DMS153 treated with DMSO at 0.1 percent for 48 hours (cell line): ENCODE data around the gene SEMA3D.

ENCODE experiments used
- DNase-seq: peaks from one replicate; lab custom pipeline; 2025; ENCODE audit not compliant: unreplicated experiment; lab: John Stamatoyannopoulos, UW

Gene SEMA3D

DNA sequence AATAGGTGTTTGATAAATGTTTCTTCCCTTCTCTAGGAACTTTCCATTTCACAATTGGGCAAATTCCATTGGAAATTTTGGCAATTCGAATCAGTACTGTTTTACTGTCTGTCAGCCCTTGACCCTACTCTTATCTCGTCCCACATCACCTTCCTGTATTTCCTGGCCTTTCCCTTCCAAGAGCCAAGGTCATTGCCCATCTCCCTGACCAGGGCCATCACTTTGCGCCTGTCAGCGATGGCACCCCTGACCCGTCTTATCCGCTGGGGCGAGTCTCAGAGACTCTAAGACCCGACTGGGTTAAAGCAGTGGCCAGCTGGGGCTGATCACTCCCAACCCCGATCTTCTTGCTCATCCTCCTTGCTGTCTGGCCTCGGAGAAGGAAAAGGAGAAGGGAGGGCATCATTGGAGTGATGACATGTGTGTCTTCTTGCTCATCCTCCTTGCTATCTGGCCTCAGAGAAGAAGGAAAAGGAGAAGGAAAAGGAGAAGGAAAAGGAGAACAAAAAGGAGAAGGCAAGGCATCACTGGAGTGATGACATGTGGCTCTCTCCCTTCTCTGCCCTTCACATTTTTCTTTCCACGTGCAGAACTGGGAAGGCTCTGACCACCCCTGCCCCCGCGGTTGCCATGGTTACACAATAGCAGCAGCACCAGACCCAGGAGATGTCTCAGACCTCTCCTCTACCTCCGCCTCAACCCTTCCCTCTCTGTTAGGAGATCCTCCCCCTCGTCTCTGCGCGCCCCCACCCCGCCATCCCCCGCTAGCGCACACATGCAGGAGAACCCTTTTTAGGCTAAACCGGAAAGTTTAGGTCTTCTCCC is 2.0 kb downstream of the SEMA3D start:
- no peak for DNase-seq

DNA sequence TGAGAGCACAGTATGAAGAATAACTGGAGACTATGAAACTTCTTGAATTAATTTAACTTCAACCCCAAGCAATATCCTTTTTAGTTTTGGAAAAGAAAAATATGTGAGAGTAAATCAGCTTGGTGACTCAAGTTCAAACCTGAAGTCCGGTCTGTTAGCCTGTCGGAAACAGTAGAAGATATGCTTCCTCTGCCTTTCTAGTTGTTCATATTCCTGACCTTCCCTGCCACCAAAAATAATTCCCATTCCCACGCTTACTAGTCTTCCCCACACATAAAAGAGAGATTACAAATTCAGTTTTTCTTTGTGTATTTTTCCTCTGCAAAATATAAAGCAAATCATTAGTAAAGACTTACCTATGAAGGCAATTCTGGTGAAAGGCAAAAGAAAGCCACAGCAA is 3.6 kb downstream of the SEMA3D start:
- DNase-seq, result no peak

DNA sequence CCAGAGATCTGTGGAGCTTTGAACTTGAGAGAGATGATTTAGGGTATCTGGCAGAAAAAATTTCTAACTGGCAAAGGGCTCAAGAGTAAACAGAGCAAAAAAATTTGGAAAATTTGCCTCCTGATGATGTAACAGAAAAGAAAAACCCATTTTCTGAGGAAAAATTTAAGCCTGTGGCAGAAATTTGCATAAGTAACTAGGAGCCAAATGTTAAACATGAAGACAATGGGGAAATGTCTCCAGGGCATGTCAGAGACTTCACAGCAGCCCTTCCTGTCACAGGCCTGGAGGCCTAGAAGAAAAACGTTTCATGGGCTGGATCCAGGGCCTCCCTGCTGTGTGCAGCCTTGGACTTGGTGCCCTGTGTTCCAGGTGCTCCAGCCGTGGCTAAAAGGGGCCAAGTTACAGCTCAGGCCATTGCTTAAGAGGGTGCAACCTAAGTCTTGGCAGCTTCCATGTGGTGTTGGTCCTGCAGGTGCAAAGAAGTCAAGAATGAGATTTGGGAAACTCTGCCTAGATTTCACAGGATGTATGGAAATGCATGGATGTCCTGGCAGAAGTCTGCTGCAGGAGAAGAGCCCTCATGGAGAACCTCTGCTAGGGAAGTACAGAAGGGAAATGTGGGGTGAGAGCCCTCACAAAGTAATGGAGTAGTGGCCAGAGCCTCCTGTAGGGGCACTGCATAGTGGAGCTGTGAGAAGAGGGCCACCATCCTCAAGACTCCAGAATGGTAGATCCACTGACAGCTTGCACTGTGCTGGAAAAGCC is 8.1 kb downstream of the SEMA3D start:
- no peak for DNase-seq

DNA sequence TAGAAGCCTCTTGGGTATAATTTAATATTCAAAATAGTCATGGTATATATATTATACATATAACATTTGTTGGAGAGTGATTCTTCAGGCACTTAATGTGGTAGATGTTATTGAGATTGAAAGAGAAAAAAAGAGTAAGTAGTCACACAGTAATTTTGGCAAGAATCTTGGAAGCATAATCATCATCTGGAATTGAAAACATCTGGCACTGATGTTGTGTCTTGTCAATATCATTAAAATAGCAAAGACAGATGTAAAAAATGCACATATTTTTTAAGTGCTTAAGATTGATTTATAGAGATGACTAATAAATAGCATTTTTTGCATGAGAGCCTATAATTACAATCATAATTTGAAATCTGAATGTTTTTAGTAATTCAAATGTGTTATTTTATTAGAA is 9.5 kb downstream of the SEMA3D start:
- no peak for DNase-seq

DNA sequence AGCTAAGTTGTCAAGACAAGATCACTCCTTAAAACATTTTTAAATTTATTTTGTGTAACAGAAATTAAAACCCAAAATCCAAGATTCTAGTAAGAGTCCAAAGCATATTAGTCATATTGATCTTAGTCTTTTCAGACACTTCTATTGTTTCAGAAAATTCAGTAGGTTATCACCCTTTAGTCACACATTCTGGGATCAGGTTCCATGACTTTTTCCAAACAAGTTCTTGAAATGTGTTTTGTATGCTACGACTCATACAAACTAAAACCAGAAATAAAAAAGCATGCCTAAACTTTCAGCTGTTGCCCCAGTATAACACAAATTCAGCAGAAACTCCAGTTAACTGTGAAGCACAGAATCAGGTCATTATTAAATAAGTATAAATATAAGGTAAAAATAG is 10.7 kb downstream of the SEMA3D start:
- DNase-seq, result no peak

DNA sequence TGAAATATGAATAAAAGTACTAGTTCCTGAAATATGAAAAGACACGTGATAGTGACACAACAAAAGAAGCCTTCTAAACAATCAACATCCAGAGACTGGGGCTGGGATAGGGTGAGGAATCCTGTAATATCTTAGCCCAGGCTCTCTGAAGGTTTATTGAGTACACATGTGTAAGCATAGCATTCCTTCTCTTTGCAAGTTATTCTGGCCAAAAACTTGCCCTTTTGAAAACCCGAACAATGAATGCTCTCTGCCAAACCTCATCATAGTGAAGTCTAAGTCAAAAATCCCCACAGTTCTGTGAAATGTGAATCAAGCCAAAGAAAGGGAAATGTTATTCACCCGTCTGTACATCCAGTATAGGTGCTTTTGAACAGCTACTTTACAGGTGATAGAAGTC is 11.6 kb downstream of the SEMA3D start:
- DNase-seq, result no peak

DNA sequence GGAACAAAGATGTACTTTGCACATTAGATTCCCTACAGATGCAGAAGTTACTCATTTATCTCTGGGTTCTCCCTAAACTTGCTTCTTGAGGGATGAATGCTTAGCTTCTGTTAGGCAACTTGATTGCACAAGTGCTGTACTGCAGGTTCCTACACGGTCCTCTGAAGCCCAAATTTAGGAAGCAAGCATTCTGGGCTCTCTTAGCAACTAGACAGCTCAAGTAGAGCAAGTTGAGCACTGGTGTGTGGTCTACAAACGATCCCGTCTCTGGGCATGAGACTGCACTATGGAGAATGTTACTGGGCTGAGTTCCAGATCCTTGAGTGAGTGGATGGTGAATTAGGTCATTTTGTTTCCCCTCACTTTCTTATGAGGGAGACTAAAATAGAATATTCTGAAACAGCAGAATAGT is 14.3 kb downstream of the SEMA3D start:
- no peak for DNase-seq

DNA sequence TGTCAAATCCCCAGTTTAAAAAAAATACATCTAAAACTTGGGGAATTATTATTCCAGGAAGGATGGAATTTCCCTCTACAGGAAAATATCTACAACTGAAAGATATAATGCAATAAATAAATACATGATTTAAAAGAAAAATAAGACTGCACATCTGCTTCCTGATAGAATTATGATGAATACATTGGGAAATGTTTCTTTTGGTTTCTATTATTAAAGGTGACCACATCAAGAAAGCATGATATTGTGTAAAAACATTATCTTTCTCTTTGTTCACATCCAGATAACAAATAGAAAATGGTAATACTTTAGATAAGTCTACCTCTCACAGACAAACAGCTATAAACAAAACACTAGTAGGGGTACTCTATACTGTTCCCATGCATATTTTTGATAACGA is 19.2 kb downstream of the SEMA3D start:
- DNase-seq, result no peak

DNA sequence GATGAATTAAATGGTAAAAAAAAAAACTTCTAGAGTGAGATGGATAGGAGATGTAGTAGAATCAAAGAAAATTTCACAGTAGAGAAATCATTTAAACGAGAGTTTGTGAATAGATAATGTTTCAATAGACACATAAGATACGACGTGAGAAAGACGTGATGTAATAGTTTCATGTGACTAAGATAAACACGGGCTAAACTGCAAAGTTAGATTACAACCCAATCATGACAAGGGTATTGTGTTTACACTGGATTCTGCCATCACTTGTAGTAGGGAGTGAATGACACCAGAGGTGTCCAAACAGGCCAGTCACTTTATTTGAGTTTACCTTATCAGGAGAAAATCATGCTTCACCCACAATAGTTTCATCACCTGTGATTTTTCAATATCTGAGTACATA is 21.6 kb downstream of the SEMA3D start:
- DNase-seq, result no peak

DNA sequence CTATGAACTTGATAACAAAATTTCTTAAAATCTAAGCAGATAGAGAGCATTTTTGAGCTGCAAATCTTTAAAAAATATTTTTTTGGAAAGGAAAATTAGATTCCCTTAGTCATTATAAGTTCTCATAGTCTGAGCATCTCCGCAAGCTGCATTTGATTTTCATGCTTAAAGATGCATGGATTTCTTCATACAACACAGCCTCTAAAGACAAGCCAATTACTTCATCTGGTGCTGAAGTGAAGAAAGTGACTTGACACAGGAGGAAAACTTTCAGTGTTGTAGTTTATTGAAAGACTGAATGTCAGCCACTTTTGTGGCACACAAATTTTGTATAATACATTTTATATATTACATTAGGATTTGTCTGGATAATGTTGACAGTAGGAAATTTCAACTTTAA is 22.5 kb downstream of the SEMA3D start:
- no peak for DNase-seq

DNA sequence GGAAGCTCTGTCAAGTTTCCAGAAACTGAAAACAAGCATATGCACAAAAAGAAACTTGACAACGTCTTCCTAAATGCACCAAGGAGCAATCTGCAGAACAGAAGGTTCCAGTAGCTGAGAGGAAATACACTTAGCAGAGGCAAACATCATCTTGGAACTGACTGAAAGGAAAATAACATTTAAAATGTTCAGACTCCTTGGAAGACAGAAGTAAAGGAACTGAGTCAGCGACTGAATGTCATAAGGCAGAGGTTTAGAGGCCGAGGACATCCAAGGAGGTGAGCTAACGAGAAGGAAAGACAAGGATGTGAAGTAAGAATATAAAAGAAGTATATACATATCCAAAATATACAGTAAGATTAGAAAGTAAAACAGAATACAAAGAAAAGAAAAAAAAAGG is 24.1 kb downstream of the SEMA3D start:
- DNase-seq, result no peak

DNA sequence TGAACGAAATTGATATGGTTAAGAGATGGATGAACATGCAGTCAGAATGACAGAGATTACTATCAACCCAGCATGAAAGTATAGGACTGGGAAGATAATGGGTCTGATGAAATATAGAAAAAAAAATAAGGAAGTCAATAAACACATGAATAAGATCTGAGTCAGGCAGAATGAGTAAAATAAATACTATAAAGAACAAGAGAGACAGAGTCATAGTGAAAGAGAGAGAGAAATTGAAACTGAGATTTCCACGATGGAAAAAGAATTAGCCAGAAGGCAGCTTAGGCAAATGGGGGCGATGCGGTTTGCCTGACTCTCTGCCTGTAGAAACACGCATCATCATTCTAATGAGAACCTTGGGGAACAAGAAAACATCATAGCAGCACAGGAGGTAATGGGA is 26.6 kb downstream of the SEMA3D start:
- no peak for DNase-seq

DNA sequence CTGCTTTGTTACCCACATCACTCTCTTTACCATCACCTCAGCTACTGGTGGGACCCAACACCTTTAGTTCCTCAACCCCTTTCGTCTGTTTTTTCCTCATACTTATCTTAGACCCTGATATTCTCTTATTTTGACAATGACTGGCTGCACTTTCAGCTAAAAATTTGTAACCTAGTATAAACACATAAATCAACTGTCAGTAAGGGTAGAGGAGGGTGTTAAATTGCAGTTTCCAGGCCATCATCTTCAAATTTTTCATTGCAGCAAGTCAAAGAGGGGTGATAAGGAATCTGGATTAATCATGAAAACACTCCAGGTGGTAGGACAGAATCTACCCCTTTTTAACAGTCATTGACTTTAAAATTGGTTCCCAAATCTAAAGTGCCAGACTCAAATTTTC is 27.9 kb downstream of the SEMA3D start:
- DNase-seq, result no peak

DNA sequence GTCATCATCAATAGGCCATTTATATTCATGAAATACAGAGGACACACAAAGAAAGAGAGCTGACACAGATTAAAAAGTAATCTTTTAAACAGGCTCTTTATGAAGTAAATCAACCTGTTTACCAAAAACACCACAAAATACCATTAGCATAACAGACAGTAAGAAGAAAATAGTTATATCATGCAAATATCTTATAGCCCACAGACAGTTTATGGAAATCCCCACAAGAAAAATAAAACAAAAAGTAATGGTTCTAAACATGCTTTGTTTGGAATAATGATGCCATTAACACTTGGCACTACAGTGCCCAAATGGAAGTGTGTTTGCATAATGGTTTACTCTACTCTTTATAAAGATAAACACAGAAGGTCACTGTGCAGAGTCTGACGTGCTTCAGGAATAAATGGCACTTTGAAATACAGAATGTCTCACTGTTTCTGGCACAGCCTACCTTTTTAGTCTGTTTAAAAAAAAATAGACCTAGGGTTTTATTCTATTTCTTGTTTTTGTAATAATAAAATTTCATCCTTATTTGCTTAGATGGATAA is 30.1 kb downstream of the SEMA3D start:
- no peak for DNase-seq

DNA sequence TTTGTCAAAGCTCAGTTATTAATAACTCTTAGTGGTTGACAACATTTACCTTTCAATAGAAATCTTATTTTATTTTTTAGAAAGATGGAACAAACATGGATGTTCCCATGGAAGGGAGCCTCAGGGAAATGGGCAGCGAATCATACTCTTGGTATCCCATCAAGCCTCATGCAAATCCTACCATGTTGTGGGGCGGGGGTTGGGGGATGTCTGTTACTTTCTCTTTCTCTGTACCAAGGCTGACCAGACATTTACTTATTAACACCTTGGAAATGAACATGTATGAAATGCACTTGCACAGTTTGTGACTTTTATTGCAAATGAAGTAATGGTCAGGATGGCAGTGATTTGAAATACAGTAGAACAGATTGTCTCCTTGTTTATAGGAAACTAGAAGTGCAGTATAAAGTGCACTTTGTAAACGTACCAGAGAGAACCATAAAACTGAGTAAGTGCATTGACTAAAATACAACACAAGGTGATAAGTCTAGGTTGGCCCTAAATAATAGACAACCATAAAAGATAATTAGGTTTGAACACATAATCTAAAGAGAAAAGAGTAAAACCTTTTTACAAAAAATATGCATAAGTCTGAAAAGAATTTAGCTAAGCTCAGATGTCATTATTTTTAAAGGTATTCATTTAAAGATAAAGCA is 32.4 kb downstream of the SEMA3D start:
- no peak for DNase-seq

DNA sequence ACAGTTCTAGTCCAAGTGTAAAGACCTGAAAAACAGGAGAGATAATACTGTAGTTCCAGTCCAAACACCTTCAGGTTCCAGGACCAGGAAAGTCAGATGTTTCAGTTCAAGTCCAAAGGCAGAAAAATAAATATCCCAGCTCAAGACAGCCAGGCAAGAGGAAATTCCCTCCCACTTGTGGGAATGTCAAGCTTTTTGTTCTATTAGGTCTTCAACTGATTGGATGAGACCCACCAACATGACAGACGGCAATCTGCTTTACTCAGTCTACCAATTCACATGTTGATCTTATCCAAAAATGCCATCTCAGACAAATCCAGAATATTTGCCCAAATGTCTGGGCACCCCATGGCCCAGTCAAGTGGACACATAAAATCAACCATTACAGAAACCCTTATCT is 33.1 kb downstream of the SEMA3D start:
- DNase-seq, result no peak

DNA sequence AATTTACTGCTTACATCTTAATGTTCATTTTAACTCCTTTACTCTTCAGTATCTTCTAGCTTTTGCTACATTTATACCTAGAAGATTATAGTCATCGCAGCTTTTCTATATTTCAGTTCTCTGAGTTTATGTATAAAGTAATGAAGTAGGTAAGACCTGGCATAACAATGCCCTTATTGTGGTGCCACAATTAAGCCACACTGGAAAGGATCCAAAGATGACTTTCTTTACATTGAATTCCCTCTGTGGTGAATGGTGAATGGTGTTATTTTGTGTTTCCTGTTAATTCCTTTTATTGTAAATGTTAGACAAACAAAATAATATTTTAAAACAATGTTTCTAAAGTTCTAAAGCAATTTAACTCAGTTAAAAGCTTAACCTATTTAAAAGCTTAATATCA is 36.2 kb downstream of the SEMA3D start:
- DNase-seq, result no peak

DNA sequence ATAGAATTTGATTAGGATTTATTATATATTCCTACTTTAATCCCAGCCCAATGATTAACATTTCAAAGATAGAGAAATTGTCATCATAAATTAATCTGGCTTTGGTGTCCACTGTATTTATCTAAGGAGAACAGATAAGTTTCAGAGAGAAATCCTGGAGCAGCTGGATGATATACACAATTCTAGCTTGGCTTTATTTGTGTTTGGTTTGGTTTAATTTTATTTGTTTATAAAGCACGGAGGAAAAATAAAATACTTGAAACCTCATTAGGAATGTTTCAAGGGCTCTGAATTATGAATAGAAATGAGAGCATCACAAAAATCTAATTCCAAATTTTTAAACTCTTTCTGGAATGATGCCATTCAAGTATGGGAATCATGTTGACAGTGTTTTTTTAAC is 42.1 kb downstream of the SEMA3D start:
- no peak for DNase-seq

DNA sequence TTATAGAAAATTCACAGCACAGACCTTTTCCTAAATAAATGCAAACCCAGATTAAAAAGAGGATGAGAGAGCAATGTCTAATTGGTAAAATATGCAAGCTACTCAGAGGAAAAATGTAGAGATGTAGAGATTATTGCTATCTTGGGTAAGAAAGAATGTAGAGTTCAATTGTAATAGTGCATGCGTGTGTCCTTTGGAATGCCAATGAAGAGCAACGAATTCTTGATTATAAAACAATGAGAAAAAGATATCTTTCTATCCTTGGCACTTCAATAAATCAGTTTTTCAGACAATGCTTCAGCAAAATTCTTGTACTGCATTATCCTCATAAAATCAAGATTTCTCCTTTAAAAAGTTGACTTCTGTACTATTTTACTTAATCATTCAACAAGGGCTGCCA is 50.9 kb downstream of the SEMA3D start:
- DNase-seq, result no peak

DNA sequence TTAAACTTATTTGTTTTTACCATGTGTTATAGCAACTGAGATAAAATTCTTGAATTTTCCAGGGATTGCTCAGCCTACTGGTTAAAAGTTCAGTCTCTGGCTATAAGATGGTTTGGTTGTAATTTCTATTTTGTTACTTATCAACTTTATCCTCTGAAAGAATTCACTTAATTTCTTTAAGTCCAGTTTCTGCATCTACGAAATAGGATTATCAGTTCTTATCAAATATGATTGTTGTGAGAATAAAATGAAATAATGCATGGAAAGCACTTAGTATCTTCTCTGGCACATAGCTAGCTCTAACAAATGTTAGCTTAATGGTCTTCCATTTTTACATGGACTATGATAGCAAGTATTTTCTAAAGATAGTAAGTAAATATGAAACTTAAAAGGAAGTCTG is 53.3 kb downstream of the SEMA3D start:
- DNase-seq, result no peak

DNA sequence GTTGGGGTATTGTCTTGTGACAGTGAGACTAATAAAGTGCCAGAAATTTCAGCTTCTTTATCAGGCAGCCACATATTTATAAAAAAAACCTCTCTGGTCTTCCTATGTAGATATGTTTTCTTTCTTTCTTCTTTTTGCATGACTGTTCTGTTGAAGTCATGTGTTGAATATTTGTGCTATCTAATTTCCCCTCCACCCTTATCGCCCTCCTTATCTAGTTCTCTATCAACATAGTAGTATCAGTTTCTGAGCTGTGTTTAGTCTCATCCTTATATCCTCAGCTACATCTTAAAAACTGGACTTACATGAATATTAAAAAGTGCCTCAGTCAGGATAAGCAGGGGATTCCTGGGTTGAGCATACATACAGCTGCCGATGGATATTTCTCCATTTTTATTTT is 53.9 kb downstream of the SEMA3D start:
- no peak for DNase-seq

DNA sequence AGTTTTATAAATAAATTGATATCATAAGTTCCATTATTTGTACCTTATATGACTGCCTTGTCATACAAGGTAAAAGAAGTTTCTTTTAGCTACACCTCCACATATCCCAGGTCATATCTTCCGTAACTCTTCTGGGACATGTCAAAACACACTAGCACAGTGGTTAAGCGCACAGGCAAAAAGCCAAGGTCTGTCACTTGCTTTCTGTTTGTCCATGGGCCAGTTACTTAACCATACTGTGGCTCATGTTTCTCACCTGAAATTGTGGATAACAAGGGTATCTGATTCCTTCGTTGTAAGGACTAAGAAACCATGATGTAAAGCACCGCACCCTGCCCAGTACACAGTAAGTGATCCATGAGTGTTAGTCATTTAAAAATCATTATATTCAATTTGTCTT is 56.2 kb downstream of the SEMA3D start:
- no peak for DNase-seq
